Fibroblast of lung (primary cell): ENCODE data around the gene SCN10A. TPM values are rescaled to one million over a fixed set of nuclear protein-coding genes. Genes with fewer than 3 reads are reported as not detected.
A peak's percentile ranks its signal among the peaks of the same experiment; 100 is the strongest.

Source experiments
- DNase-seq, 2 donors: peaks; one replicate each; pipeline versions ENCODE4 v3.0.0 to v3.0.0-alpha.2; 2010; ENCODE audit warnings: low read depth in 2 of 2
- H2AFZ ChIP-seq: 2 replicates; pipeline ENCODE4 v1.5.1; 2012; ENCODE audit warnings: low read length, control low read depth, inconsistent platforms
- H3K27ac ChIP-seq: 2 replicates; pipeline ENCODE4 v1.5.1; 2011; ENCODE audit warnings: low read length, control low read depth; ENCODE audit not compliant: insufficient read depth
- H3K27me3 ChIP-seq: 2 replicates; pipeline ENCODE4 v1.5.1; 2011; ENCODE audit warnings: mild to moderate bottlenecking, low read length; ENCODE audit not compliant: control insufficient read depth, insufficient read depth
- H3K36me3 ChIP-seq: 2 replicates; pipeline ENCODE4 v1.5.1; 2011; ENCODE audit warnings: low read length; ENCODE audit not compliant: control insufficient read depth, insufficient read depth
- H3K4me1 ChIP-seq: 2 replicates; pipeline ENCODE4 v1.5.1; 2011; ENCODE audit warnings: low read length; ENCODE audit not compliant: control insufficient read depth, insufficient read depth; ENCODE audit errors: extremely low read depth
- H3K4me2 ChIP-seq: 2 replicates; pipeline ENCODE4 v1.5.1; 2011; ENCODE audit warnings: low read length, control low read depth; ENCODE audit not compliant: insufficient read depth; ENCODE audit errors: extremely low read depth
- H3K4me3 ChIP-seq, 4 experiments: fragments of 200-600 bp in 1 of 4; sonication (generic) in 1 of 4; replicated peaks in 1 of 4; 2 replicates each; pipeline ENCODE4 v1.5.1; 2011 to 2016; ENCODE audit warnings: low read length in 4 of 4, low read depth in 3 of 4, mild to moderate bottlenecking in 3 of 4, control low read depth in 2 of 4, inconsistent platforms in 1 of 4, mixed read lengths in 1 of 4; ENCODE audit not compliant: insufficient read depth in 1 of 4; ENCODE audit errors: control extremely low read depth in 1 of 4
- H3K79me2 ChIP-seq: 2 replicates; pipeline ENCODE4 v1.5.1; 2012; ENCODE audit warnings: mild to moderate bottlenecking, low read length, inconsistent platforms; ENCODE audit not compliant: control insufficient read depth, insufficient read depth
- H3K9ac ChIP-seq: 2 replicates; pipeline ENCODE4 v1.5.1; 2011; ENCODE audit warnings: mild to moderate bottlenecking, low read length, control low read depth; ENCODE audit not compliant: insufficient read depth
- H3K9me3 ChIP-seq: 2 replicates; pipeline ENCODE4 v1.5.1; 2012; ENCODE audit warnings: low read depth, low read length; ENCODE audit not compliant: control insufficient read depth, insufficient read depth
- H4K20me1 ChIP-seq: 2 replicates; pipeline ENCODE4 v1.5.1; 2011; ENCODE audit warnings: low read length; ENCODE audit not compliant: control insufficient read depth, insufficient read depth; ENCODE audit errors: extremely low read depth
- EZH2 ChIP-seq: IDR thresholded peaks from 2 replicates; pipeline ENCODE4 v1.5.1; 2012; ENCODE audit warnings: low read length, control low read depth, mild to moderate bottlenecking; ENCODE audit errors: missing control alignments
- polyA plus RNA-seq, 2 donors: library from polyadenylated mRNA; depleted of rRNA in 1 of 2; stranded (reverse) in 1 of 2; unstranded in 1 of 2; fragments of >200 nt; gene quantifications; 2 replicates each; pipeline ENCODE4 v1.2.1, GENCODE V29; 2011 to 2012; ENCODE audit warnings: missing spikeins in 1 of 2
- total RNA-seq: library from RNA; depleted of rRNA; stranded (reverse); fragments of >200 nt; gene quantifications from 2 replicates; pipeline ENCODE4 v1.2.1, GENCODE V29; 2014
- TF ChIP-seq, protein P1 (sequence below), 2 donors: IDR thresholded peaks in 1 of 2; conservative IDR thresholded peaks in 1 of 2; 1 replicate in 1 of 2; 2 replicates in 1 of 2; pipeline ENCODE4 v1.5.1; 2011 to 2012; ENCODE audit warnings: low read length in 2 of 2, control low read depth in 1 of 2, inconsistent platforms in 1 of 2, low read depth in 1 of 2, mild to moderate bottlenecking in 1 of 2

The SCN10A gene
- total and polyA plus RNA-seq, 2 donors (not counting 1 experiment from before 2014, with no cell fraction given), result not detected

DNA sequence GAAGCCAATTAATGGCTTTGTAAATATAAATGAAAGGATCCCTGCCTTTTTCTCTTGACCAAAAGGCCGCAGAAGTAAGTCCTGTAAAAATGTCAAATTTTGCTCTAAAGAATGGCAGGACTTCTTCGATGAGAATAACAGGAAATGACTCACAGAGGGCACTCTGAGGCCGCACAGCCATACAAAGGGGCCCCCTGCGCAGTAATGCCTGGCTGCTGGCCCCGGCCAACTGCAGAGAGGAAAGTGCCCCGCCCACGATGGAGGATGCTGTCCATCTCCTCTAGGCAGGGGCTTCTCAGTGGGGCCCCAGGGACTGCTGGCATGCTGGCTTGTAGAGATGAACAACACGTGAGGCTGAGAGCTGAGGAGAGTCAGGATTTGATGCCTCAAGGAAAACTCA is 18.1 kb upstream of the SCN10A start:
- no peak for TF ChIP-seq EZH2
- TF ChIP-seq, protein P1, sequence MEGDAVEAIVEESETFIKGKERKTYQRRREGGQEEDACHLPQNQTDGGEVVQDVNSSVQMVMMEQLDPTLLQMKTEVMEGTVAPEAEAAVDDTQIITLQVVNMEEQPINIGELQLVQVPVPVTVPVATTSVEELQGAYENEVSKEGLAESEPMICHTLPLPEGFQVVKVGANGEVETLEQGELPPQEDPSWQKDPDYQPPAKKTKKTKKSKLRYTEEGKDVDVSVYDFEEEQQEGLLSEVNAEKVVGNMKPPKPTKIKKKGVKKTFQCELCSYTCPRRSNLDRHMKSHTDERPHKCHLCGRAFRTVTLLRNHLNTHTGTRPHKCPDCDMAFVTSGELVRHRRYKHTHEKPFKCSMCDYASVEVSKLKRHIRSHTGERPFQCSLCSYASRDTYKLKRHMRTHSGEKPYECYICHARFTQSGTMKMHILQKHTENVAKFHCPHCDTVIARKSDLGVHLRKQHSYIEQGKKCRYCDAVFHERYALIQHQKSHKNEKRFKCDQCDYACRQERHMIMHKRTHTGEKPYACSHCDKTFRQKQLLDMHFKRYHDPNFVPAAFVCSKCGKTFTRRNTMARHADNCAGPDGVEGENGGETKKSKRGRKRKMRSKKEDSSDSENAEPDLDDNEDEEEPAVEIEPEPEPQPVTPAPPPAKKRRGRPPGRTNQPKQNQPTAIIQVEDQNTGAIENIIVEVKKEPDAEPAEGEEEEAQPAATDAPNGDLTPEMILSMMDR (conservative IDR thresholded peaks at IDR 0.05 in 1 of 2, IDR thresholded peaks at IDR 0.05 in 1 of 2; ENCODE audit: low read depth in 1 of 2, low read length in 2 of 2), result no peak
- H3K27ac ChIP-seq, result peak overlapping the region; percentile 65
- H3K4me1 ChIP-seq, result peaks cover 16% of the 10 kb centered on the region
- H3K9me3 ChIP-seq, result no peaks in the 10 kb centered on the region
- no peaks in the 10 kb centered on the region for H4K20me1 ChIP-seq
- no peaks in the 10 kb centered on the region for H3K79me2 ChIP-seq
- no peak overlapping the region for H3K4me2 ChIP-seq
- H3K36me3 ChIP-seq, result no peaks in the 10 kb centered on the region
- no peak overlapping the region for H3K9ac ChIP-seq
- peak; percentile 82 to 86 for DNase-seq
- no peak overlapping the region for H2AFZ ChIP-seq
- no peak overlapping the region for H3K4me3 ChIP-seq
- no peaks in the 10 kb centered on the region for H3K27me3 ChIP-seq

DNA sequence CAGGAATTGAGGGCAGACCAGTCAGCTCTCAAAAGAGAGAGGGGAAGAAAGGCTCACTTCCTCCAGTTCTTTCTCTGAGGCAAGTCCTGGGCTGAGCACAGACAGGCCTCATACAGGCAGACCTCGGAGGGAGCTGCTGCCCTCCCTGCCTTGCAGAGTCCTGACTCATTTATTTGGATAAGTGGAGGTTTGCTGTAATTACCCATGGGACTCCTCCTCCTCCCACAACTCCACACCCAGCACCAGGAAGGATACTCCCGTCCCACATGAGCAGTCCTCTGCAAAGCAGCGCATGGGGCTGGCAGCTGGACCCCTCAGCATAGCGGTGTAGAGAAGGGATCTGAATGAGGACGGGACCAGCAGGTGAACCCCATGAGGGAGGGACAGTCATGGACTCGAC is 13.4 kb upstream of the SCN10A start:
- H3K27me3 ChIP-seq, result no peaks in the 10 kb centered on the region
- no peaks in the 10 kb centered on the region for H3K36me3 ChIP-seq
- no peaks in the 10 kb centered on the region for H3K9me3 ChIP-seq
- DNase-seq, result peak; percentile 79 to 85
- no peaks in the 10 kb centered on the region for H4K20me1 ChIP-seq
- peaks cover 16% of the 10 kb centered on the region for H3K4me1 ChIP-seq
- H3K79me2 ChIP-seq, result no peaks in the 10 kb centered on the region
- no peak for TF ChIP-seq EZH2
- TF ChIP-seq, protein P1 (conservative IDR thresholded peaks at IDR 0.05 in 1 of 2, IDR thresholded peaks at IDR 0.05 in 1 of 2; ENCODE audit: low read depth in 1 of 2, low read length in 2 of 2), result no peak
- H3K9ac ChIP-seq, result peak overlapping the region; percentile 48
- no peak overlapping the region for H3K4me3 ChIP-seq
- H3K4me2 ChIP-seq, result peak overlapping the region; percentile 58
- H3K27ac ChIP-seq, result peak overlapping the region; percentile 80
- H2AFZ ChIP-seq, result peak overlapping the region; percentile 86

DNA sequence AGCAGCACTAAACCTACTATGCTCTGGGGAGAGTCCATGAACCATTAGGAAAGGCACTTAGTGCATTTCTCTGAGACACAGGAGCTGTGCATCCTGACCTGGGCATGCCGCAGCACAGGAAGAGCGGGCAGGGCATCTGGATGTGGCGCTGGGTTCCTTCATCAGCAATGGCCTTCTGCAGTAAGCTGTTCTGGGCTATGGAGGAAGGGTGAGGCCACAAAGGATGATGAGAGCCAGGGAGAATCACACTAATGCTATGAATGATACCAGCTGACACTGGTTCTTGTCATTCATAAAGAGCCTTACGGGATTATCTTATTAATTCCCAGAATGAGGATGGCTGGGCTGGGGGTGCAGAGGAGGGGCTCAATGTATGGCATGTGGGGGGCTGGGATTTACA is 12.7 kb upstream of the SCN10A start:
- Histone ChIP-seq H3K9ac (no peak overlapping the region), H4K20me1 (no peaks in the 10 kb centered on the region), H3K4me2 (peak overlapping the region; percentile 58), H3K27ac (peak overlapping the region; percentile 80), H3K9me3 (no peaks in the 10 kb centered on the region), H3K4me3 (no peak overlapping the region), H2AFZ (no peak overlapping the region), H3K79me2 (no peaks in the 10 kb centered on the region), H3K36me3 (no peaks in the 10 kb centered on the region), H3K4me1 (peaks cover 14% of the 10 kb centered on the region), H3K27me3 (peaks cover 2% of the 10 kb centered on the region)
- TF ChIP-seq, protein P1 (conservative IDR thresholded peaks at IDR 0.05 in 1 of 2, IDR thresholded peaks at IDR 0.05 in 1 of 2; ENCODE audit: low read depth in 1 of 2, low read length in 2 of 2), result no peak
- TF ChIP-seq EZH2, result no peak
- DNase-seq, result no peak
